ENCODE data around the gene AGAP3.

DNA sequence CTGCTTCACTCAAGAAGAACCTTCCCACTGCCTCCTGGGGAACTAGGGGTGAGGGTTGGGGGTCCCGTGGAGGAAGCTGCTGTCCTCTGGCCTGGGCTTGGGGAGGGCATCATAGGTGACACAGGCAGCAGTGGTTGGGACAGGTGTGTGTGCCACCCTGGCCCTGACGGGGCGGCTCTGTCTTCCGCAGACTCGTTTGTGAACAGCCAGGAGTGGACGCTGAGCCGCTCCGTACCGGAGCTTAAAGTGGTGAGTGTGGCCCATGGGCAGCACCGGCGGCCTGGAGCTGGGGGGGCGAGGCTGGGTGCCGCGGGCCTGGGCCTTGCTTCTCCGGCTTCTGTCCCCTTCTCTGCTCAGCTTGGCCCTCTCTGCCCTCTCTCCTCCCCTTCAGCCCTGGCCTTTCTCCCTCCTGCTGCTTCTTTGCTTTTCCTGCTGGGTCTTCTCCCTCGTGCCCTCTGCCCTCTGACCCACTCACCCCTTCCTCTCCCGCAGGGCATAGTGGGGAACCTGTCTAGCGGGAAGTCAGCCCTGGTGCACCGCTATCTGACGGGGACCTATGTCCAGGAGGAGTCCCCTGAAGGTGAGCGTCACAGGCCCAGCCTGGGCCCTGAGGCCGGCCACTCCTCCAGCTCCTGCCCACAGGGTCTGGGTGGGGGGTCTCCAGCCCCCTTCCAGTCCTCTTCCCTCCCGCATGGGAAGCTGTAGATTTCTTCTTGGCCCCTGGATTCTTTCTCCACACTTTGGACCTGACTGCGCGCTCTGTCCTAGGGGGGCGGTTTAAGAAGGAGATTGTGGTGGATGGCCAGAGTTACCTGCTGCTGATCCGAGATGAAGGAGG is 30.5 kb downstream of the AGAP3 start:
- TF ChIP-seq, protein P1, sequence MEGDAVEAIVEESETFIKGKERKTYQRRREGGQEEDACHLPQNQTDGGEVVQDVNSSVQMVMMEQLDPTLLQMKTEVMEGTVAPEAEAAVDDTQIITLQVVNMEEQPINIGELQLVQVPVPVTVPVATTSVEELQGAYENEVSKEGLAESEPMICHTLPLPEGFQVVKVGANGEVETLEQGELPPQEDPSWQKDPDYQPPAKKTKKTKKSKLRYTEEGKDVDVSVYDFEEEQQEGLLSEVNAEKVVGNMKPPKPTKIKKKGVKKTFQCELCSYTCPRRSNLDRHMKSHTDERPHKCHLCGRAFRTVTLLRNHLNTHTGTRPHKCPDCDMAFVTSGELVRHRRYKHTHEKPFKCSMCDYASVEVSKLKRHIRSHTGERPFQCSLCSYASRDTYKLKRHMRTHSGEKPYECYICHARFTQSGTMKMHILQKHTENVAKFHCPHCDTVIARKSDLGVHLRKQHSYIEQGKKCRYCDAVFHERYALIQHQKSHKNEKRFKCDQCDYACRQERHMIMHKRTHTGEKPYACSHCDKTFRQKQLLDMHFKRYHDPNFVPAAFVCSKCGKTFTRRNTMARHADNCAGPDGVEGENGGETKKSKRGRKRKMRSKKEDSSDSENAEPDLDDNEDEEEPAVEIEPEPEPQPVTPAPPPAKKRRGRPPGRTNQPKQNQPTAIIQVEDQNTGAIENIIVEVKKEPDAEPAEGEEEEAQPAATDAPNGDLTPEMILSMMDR (IDR thresholded peaks at IDR 0.05; ENCODE audit: insufficient read depth, low read depth, low read length), result no peak
- TF ChIP-seq EZH2 (IDR thresholded peaks at IDR 0.05; ENCODE audit: insufficient read depth, low read length), result no peak

All from astrocyte (in vitro differentiated cells and primary cell).